Fibroblast of mammary gland (primary cell): ENCODE data around the gene BICD2.
"Not testable (repeated sequence)": the region's sequence is repeated elsewhere in the genome, so short reads cannot be mapped to it uniquely, and the experiment has no call there.

ENCODE experiments used
- DNase-seq: peaks from one replicate; pipeline ENCODE4 v3.0.0-alpha.2; 2010; ENCODE audit warnings: low read depth
- H3K4me3 ChIP-seq: 2 replicates; pipeline ENCODE4 v1.5.1; 2011; ENCODE audit warnings: low read depth, mild to moderate bottlenecking, low read length, moderate library complexity; ENCODE audit not compliant: control insufficient read depth
- TF ChIP-seq, protein P1 (sequence below): conservative IDR thresholded peaks from 2 replicates; pipeline ENCODE4 v1.5.1; 2011; ENCODE audit warnings: low read depth, low read length, inconsistent platforms; ENCODE audit not compliant: control insufficient read depth, insufficient read depth

Gene BICD2

DNA sequence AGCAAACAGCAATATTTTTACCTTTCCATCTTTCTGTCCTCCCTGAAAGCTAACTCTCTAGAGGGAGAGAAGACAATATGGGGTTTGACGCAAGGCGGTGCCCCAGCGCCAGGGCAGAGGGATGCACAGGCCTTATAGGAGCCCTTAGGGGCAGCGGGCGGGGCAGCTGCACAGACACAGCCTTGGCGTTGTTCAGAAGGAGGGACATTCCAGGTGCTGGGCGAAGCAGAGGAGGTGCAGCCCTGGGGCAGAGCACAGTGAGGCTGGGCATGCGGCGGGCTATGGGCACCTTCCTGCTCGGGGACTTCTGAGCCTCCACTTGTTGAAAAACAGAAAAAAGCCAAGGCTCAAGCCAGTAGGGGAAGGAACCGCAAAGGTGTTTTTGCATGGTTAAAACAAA is 33.7 kb upstream of the BICD2 start:
- no peak for DNase-seq
- TF ChIP-seq, protein P1, sequence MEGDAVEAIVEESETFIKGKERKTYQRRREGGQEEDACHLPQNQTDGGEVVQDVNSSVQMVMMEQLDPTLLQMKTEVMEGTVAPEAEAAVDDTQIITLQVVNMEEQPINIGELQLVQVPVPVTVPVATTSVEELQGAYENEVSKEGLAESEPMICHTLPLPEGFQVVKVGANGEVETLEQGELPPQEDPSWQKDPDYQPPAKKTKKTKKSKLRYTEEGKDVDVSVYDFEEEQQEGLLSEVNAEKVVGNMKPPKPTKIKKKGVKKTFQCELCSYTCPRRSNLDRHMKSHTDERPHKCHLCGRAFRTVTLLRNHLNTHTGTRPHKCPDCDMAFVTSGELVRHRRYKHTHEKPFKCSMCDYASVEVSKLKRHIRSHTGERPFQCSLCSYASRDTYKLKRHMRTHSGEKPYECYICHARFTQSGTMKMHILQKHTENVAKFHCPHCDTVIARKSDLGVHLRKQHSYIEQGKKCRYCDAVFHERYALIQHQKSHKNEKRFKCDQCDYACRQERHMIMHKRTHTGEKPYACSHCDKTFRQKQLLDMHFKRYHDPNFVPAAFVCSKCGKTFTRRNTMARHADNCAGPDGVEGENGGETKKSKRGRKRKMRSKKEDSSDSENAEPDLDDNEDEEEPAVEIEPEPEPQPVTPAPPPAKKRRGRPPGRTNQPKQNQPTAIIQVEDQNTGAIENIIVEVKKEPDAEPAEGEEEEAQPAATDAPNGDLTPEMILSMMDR = no peak

DNA sequence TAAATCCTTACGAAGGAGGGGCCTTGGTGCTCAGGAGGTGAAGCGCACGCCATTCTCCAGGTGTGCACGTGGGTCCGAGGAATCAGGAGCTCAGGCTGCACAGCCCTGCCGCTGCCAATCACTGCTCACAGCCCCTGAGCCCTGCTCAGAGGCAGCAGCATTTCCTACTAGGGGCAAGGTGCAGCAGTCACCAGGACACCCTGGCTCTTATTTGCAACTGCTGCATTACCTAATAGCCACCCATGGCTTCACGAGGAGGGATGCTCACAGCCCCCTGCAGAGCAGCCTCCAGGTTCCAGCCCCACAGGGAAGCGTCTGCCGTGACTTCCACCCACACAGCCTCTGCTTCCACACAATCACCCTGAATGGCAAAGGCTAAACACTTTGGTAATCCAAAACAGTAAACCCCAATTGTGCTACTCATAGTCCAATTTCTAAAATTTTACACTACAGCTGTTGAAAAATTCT is 31.7 kb upstream of the BICD2 start:
- H3K4me3 ChIP-seq, DNase-seq: not testable (repeated sequence)

More for the DNA sequence above, 33.7 kb upstream of the BICD2 start:
- no peak overlapping the region for H3K4me3 ChIP-seq

DNA sequence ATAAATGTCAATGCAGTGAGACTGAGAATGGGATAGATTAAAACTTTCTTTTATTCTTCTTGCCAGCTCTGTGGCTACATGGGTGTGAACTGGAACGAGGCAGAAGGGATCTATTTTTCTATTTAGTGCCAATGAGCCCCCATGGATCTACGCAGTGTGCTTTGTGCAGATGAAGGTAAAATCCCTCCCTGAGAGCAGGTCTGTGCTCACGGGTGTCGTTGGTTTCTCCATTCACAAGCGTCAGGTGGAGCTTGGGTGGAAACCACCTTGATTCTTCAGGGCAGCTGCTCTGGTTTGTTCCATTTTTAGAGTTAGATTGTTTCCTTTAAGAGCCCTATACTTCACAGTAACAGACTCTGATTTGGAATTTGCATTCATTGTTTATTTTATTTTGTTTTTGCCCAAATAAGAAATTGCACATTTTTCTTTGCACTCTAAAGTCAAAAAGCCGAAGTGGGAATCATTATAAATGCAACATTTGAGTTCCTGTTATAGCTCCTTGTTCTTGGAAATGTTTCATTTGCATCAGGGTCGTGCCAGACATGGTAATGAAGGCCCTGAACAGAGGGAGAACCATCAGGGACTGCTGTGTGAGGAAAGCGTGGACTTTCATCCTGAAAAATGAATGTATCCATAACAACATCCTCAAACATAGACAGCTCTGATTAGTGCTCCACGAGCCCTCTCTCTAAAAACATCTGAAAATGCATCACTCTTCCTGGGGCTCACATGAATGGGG is 31.1 kb upstream of the BICD2 start:
- no peak for DNase-seq
- TF ChIP-seq, protein P1 = no peak
- H3K4me3 ChIP-seq = no peak overlapping the region

DNA sequence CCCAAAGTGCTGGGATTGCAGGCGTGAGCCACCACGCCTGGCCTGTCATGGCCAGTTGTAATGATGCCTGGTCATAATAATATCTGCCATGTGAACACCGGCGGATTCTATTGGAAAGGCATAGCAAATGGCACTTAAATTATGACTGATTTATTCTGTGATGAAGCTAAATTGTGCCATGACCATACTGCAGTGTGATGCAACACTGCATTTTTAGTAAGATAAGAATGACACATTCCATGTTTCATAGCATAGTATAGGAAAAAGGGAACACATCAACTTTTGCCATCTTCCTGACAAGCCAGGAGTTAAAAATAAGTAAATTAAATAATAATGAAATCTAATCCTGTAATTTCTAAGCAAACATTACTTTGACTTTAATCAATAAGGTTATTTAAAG is 30.4 kb upstream of the BICD2 start:
- DNase-seq = no peak
- TF ChIP-seq, protein P1 = no peak
- H3K4me3 ChIP-seq = no peak overlapping the region

DNA sequence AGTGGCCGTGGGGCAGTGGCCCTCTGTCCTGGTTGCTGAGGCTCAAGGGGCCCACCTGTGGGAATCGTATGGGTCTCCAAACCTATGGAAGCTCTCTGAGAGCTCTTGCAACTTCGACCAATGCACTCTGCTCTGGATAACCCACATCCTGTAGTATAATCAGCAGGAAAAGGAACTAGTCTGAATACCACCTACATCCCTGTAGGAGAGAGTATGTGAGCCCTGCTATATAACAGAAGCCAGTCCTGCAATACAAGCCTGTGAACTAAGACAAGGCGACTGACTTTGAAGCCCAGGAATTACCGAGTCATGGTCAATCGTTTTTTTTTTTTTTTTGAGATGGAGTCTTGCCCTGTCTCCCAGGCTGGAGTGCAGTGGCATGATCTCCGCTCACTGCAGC is 29.8 kb upstream of the BICD2 start:
- no peak for DNase-seq
- H3K4me3 ChIP-seq = no peak overlapping the region
- TF ChIP-seq, protein P1 = no peak

GRCh38 chr9:92790542-92791527 is 26.2 kb upstream of the BICD2 start:
- peak; percentile 78 for DNase-seq
- no peak overlapping the region for H3K4me3 ChIP-seq
- TF ChIP-seq, protein P1 = peak; percentile 89

GRCh38 chr9:92786298-92786697 is 21.7 kb upstream of the BICD2 start:
- TF ChIP-seq, protein P1 = no peak
- no peak for DNase-seq
- no peak overlapping the region for H3K4me3 ChIP-seq
